Aorta (tissue), 5 donors: ENCODE results near the gene COL4A2. TPM values are rescaled to one million over a fixed set of nuclear protein-coding genes. Genes with fewer than 3 reads are reported as not detected.
A peak's percentile ranks its signal among the peaks of the same experiment; 100 is the strongest.

Experiments used
- ATAC-seq: fragments of 200-7000 bp; cut with Tn5 transposase; one replicate; pipeline ENCODE4 v1.9.1; 2022; ENCODE audit warnings: moderate library complexity; ENCODE audit not compliant: low FRiP score
- DNase-seq, 2 donors: peaks; one replicate each; pipeline ENCODE4 v3.0.0-alpha.2; 2020
- H3K27ac ChIP-seq, 2 donors: one replicate each; pipeline ENCODE4 v1.5.1; 2013; ENCODE audit warnings: low read length in 2 of 2, mild to moderate bottlenecking in 2 of 2, moderate library complexity in 2 of 2, control low read depth in 1 of 2, inconsistent platforms in 1 of 2, low read depth in 1 of 2
- H3K27me3 ChIP-seq, 2 donors: one replicate each; pipeline ENCODE4 v1.6.1; 2013; ENCODE audit warnings: control low read depth in 1 of 2, low read length in 1 of 2, mild to moderate bottlenecking in 1 of 2, moderate library complexity in 1 of 2; ENCODE audit not compliant: insufficient read depth in 2 of 2, control insufficient read depth in 1 of 2
- H3K36me3 ChIP-seq, 2 donors: one replicate each; pipeline ENCODE4 v1.6.1; 2013; ENCODE audit warnings: control low read depth in 1 of 2, low read length in 1 of 2, mild to moderate bottlenecking in 1 of 2; ENCODE audit not compliant: insufficient read depth in 2 of 2, control insufficient read depth in 1 of 2
- H3K4me1 ChIP-seq, 2 donors: one replicate each; pipeline ENCODE4 v1.6.1; 2013; ENCODE audit warnings: low read length in 2 of 2, control low read depth in 1 of 2, mild to moderate bottlenecking in 1 of 2, moderate library complexity in 1 of 2; ENCODE audit not compliant: insufficient read depth in 2 of 2, control insufficient read depth in 1 of 2
- H3K4me3 ChIP-seq, 2 donors: one replicate each; pipeline ENCODE4 v1.5.1; 2013; ENCODE audit warnings: low read length in 2 of 2, control low read depth in 1 of 2, mild to moderate bottlenecking in 1 of 2
- H3K9me3 ChIP-seq: one replicate; pipeline ENCODE4 v1.6.1; 2013; ENCODE audit warnings: mild to moderate bottlenecking, low read length; ENCODE audit not compliant: control insufficient read depth
- WGBS, 2 donors: extraction: QIAGEN DNeasy Blood & Tissue Kit; methylation state at CpG; one replicate each; pipeline ENCODE4 v1.1.7; 2013; 5-methylcytosine and 5-hydroxymethylcytosine counted together
- intact Hi-C, 2 donors: fragments of 100-400 bp; cut with DNase I; formaldehyde crosslinking; loops; one replicate each; pipeline versions ENCODE4 v1.14.2 to v1.15.0; 2022
- polyA plus RNA-seq, 2 donors: library from polyadenylated mRNA; stranded (reverse); fragments of 200-250 nt; gene quantifications; one replicate each; pipeline ENCODE4 v1.2.3, GENCODE V29; 2013
- total RNA-seq, 2 donors: library from RNA; stranded (reverse); fragmentation: NEBNext Ultra II Directional; extraction: Animal tissue kit (Norgen Biotek cat#: 25700); gene quantifications; one replicate each; pipeline ENCODE4 v1.2.1, GENCODE V29; 2021
- donor health status: healthy with polysubstance abuse.
- donor health status: Bipolar disorder and iron deficiency.
- donor health status: DM: no; HTN: no; CAD: no.
- donor health status: DM: no; HTN: no; CAD: no.
- donor health status: DM: yes; HTN: yes; CAD: no.

The COL4A2 gene
- total and polyA plus RNA-seq, 4 donors = 117 to 1,110 (median 681) TPM

GRCh38 chr13:110298505-110299282 lies 8.4 kb upstream of the COL4A2 start:
- Histone ChIP-seq H3K9me3 (no peaks in the 10 kb centered on the region), H3K4me3 (no peak overlapping the region), H3K36me3 (no peaks in the 10 kb centered on the region), H3K27ac (peak overlapping the region; percentile 29 to 94), H3K4me1 (peaks cover 7 to 11% of the 10 kb centered on the region in 2 donors), H3K27me3 (no peaks in the 10 kb centered on the region)
- DNase-seq (peak; percentile 67 to 85), ATAC-seq (peak; percentile 61)
- intact Hi-C loops = no loop called here
- WGBS, 2 donors = 8% methylated on average over 30 to 33 of the region's 33 CpGs

GRCh38 chr13:110299283-110299840 lies 7.7 kb upstream of the COL4A2 start:
- Histone ChIP-seq H3K4me3 (no peak overlapping the region), H3K27me3 (no peaks in the 10 kb centered on the region), H3K36me3 (no peaks in the 10 kb centered on the region), H3K9me3 (no peaks in the 10 kb centered on the region), H3K4me1 (peaks cover 7 to 13% of the 10 kb centered on the region in 2 donors), H3K27ac (peak overlapping the region in 1 of 2 donors; percentile 94)
- intact Hi-C loops = no loop called here
- 6 to 12% methylated on average over 10 of the region's 10 CpGs for WGBS, 2 donors
- ATAC-seq (no peak), DNase-seq (no peak)

- no peaks in the 10 kb centered on the region for H3K36me3 ChIP-seq
- peaks cover 7 to 13% of the 10 kb centered on the region in 2 donors for H3K4me1 ChIP-seq
- ATAC-seq (no peak), DNase-seq (no peak)
- 15 to 18% methylated on average over 3 of the region's 3 CpGs for WGBS, 2 donors
- H3K27ac ChIP-seq = peak overlapping the region in 1 of 2 donors; percentile 25
- no peak overlapping the region for H3K4me3 ChIP-seq
- no peaks in the 10 kb centered on the region for H3K9me3 ChIP-seq
- intact Hi-C loops = loop anchor here in 1 of 2 donors (5.0 kb wide), 1 partner anchor 68 kb away; no protein-coding TSS in a partner anchor
- H3K27me3 ChIP-seq = no peaks in the 10 kb centered on the region
Measured at GRCh38 chr13:110300090-110300815, 6.8 kb upstream of the COL4A2 start.

- ATAC-seq = no peak
- no peaks in the 10 kb centered on the region for H3K36me3 ChIP-seq
- H3K4me1 ChIP-seq = peaks cover 7 to 13% of the 10 kb centered on the region in 2 donors
- no peak for DNase-seq
- intact Hi-C loops = loop anchor here in 1 of 2 donors (5.0 kb wide), 1 partner anchor 69 kb away; no protein-coding TSS in a partner anchor
- WGBS, 2 donors = 21 to 26% methylated on average over 5 of the region's 5 CpGs
- no peaks in the 10 kb centered on the region for H3K27me3 ChIP-seq
- H3K9me3 ChIP-seq = no peaks in the 10 kb centered on the region
- no peak overlapping the region for H3K4me3 ChIP-seq
- peak overlapping the region in 1 of 2 donors; percentile 73 for H3K27ac ChIP-seq
Measured at GRCh38 chr13:110301083-110301482, 6.0 kb upstream of the COL4A2 start.

- peaks cover 7 to 13% of the 10 kb centered on the region in 2 donors for H3K4me1 ChIP-seq
- peak in 1 of 2 donors; percentile 53 for DNase-seq
- intact Hi-C loops = loop anchor here in 1 of 2 donors (5.0 kb wide), 1 partner anchor 70 kb away; no protein-coding TSS in a partner anchor
- no peaks in the 10 kb centered on the region for H3K9me3 ChIP-seq
- 17 to 21% methylated on average over 21 of the region's 21 CpGs for WGBS, 2 donors
- H3K27me3 ChIP-seq = no peaks in the 10 kb centered on the region
- H3K36me3 ChIP-seq = no peaks in the 10 kb centered on the region
- ATAC-seq = no peak
- no peak overlapping the region for H3K4me3 ChIP-seq
- peak overlapping the region; percentile 46 to 73 for H3K27ac ChIP-seq
Measured at GRCh38 chr13:110301606-110302553, 5.2 kb upstream of the COL4A2 start.

- intact Hi-C loops = loop anchor here in 1 of 2 donors (5.0 kb wide), 1 partner anchor 71 kb away; no protein-coding TSS in a partner anchor
- H3K4me1 ChIP-seq = peaks cover 7 to 13% of the 10 kb centered on the region in 2 donors
- WGBS, 2 donors = 14 to 40% methylated on average over 2 of the region's 2 CpGs
Measured at GRCh38 chr13:110302997-110303396, 4.1 kb upstream of the COL4A2 start.

GRCh38 chr13:110303644-110304043 lies 3.4 kb upstream of the COL4A2 start:
- Histone ChIP-seq H3K27ac (peak overlapping the region; percentile 46 to 68), H3K9me3 (no peaks in the 10 kb centered on the region), H3K4me3 (no peak overlapping the region), H3K27me3 (no peaks in the 10 kb centered on the region), H3K36me3 (no peaks in the 10 kb centered on the region), H3K4me1 (peaks cover 7 to 13% of the 10 kb centered on the region in 2 donors)
- ATAC-seq (no peak), DNase-seq (no peak)
- intact Hi-C loops = loop anchor here in 1 of 2 donors (5.0 kb wide), 1 partner anchor 71 kb away; no protein-coding TSS in a partner anchor
- 30 to 44% methylated on average over 7 of the region's 7 CpGs for WGBS, 2 donors

More at GRCh38 chr13:110302997-110303396, 4.1 kb upstream of the COL4A2 start:
- Histone ChIP-seq H3K9me3 (no peaks in the 10 kb centered on the region), H3K27ac (peak overlapping the region; percentile 46 to 68), H3K4me3 (no peak overlapping the region), H3K36me3 (no peaks in the 10 kb centered on the region), H3K27me3 (no peaks in the 10 kb centered on the region)
- ATAC-seq (no peak), DNase-seq (no peak)
